Cerebellar nuclear complex (tissue), 1 donor: ENCODE data around the gene CCT2.

ENCODE experiments used
- DNase-seq, 2 experiments: peaks; one replicate each; lab custom pipeline; 2025; lab: John Stamatoyannopoulos, UW

The CCT2 gene

DNA sequence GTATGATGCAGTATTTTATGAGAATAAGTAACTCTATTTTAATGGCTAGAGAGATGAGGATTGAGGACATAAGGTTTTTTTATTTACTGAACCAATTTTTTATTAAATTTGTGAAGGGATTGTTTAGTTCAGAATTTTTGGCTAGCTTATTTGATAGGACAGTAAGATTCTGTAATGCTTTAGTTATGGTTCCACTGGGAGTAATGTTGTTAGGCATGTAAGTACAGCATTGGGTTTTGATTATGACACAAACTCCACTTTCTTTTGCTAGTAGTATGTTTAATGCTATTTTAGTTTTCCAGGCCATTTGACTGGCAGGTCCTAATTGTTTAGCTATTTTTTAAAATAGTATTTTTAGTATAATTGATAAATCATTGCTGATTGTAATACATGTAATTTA lies 59.3 kb downstream of the CCT2 start:
- DNase-seq = no peak

DNA sequence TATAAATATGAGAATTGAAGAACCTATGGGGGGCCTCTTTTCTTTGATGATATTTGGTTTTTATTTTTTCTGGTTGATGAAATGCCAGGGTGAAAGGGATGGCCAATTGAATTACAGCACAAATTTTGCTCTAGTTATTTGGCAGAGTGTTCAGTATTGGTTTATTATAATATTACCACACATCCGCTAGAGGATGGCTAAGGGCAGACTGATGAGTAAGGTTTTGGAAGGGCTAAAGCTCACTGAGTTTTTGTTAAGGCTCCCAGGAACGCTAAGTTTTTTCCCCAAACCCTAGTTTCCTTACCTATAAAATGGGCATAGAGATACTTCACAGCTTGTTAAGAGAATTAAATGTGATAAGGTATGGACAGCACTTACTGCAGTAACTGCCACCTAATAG lies 59.8 kb downstream of the CCT2 start:
- no peak for DNase-seq

DNA sequence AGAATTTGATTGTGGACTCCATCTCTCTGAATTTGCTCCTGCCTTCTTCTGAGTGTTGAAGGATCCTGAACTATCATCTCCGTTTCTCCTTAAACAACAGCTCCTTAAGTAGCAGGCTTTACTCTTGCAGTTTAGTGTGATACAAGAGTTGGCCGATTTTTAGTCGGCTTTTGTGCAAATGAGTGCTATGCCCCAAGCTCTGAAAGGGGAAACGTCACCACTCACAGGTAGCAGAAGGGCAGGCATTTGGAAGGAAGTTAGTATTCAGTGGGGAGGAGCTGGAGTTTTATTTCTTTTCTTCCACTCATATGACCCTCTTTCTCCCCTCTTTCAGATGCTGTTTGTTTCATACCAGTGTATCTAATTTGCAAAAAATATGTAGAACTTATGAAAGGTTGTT lies 61.9 kb downstream of the CCT2 start:
- DNase-seq = no peak

DNA sequence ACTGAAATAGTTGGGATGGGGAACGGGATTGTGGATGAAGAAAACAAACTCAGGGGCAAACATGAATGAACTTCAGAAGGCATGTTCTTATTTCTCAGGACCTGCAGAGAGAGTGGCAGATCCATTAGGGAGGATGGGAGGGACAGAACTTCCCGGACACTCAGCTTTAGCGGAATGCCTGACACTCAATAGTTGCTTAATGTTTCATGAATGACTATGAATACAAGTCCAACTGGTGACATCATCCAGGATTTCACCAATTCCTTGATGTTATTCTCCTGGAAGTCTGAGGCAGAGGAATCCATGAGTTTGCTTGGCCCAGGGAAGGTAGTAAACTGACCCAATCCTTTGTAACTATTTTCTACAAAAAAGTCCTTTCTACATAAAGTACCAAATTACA lies 63.2 kb downstream of the CCT2 start:
- DNase-seq = no peak

DNA sequence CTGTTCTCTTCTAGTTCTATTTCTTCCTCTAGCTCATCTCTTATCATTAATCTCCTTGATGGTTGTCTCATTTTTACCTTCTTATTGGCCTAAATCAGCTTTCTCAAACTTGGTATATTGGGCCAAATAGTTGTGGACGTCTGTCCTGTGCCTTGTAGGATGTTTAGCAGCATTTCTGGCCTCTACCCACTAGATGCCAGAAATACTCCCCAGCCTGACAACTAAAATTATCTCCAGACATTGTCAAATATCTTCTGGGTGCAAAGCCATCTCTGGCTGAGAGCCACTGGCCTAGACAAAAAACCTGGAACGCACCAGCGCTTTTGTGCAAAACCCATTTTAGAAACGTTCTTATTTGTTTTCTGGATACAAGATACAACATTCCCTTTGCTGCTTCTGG lies 64.3 kb downstream of the CCT2 start:
- DNase-seq = no peak
